SU-DHL-6 (cell line): Measurements from ENCODE around the gene ANTXR2.
"Not testable (repeated sequence)": the region's sequence is repeated elsewhere in the genome, so short reads cannot be mapped to it uniquely, and the experiment has no call there.

Source experiments
- H2AFZ ChIP-seq: fragments of 200-600 bp; sonication (generic); 2 replicates; pipeline ENCODE4 v1.6.1; 2014; ENCODE audit warnings: low read depth, mild to moderate bottlenecking, moderate library complexity, mixed read lengths, antibody characterized with exemption, low read length; ENCODE audit not compliant: severe bottlenecking
- H3F3A ChIP-seq: fragments of 200-600 bp; shearing (Covaris generic); 2 replicates; pipeline ENCODE4 v1.6.0; 2016; ENCODE audit warnings: antibody characterized with exemption, mild to moderate bottlenecking; ENCODE audit not compliant: insufficient read depth
- H3K27ac ChIP-seq: fragments of 200-600 bp; sonication (generic); 2 replicates; pipeline ENCODE4 v1.5.1; 2016; ENCODE audit warnings: low read depth, mild to moderate bottlenecking, low read length, moderate library complexity, mixed read lengths
- H3K27me3 ChIP-seq: fragments of 200-600 bp; sonication (generic), shearing (Covaris generic); 2 replicates; pipeline ENCODE4 v1.6.0; 2014; ENCODE audit warnings: mild to moderate bottlenecking, low read length
- H3K36me3 ChIP-seq: fragments of 200-600 bp; sonication (generic); 2 replicates; pipeline ENCODE4 v1.6.1; 2014; ENCODE audit warnings: mild to moderate bottlenecking, low read length, mixed read lengths
- H3K4me2 ChIP-seq: fragments of 300-600, 200-600 bp; shearing (Covaris generic), sonication (generic); 2 replicates; pipeline ENCODE4 v1.6.0; 2014; ENCODE audit warnings: low read length, low read depth, mild to moderate bottlenecking; ENCODE audit not compliant: poor library complexity, severe bottlenecking
- H3K4me3 ChIP-seq: fragments of 200-600 bp; sonication (generic); 2 replicates; pipeline ENCODE4 v1.5.1; 2014; ENCODE audit warnings: antibody characterized with exemption, low read length, mild to moderate bottlenecking, mixed read lengths; ENCODE audit not compliant: insufficient read depth, poor library complexity, severe bottlenecking
- H3K79me2 ChIP-seq: fragments of 200-600 bp; sonication (generic); 2 replicates; pipeline ENCODE4 v1.6.1; 2014; ENCODE audit warnings: mild to moderate bottlenecking, low read length, moderate library complexity; ENCODE audit not compliant: insufficient read depth
- H3K9ac ChIP-seq: fragments of 200-600 bp; sonication (generic); 2 replicates; pipeline ENCODE4 v1.7.0; 2014; ENCODE audit warnings: mild to moderate bottlenecking, low read length
- H3K9me2 ChIP-seq: fragments of 200-600 bp; sonication (generic); replicated peaks from 2 replicates; pipeline ENCODE4 v1.6.1; 2014; ENCODE audit warnings: low read length; ENCODE audit not compliant: insufficient read depth
- H3K9me3 ChIP-seq: fragments of 200-600 bp; sonication (generic); 2 replicates; pipeline ENCODE4 v1.6.1; 2014; ENCODE audit warnings: low read length, mixed read lengths; ENCODE audit not compliant: insufficient read depth
- H4K20me1 ChIP-seq: fragments of 200-600 bp; sonication (generic); 2 replicates; pipeline ENCODE4 v1.6.1; 2014; ENCODE audit warnings: low read depth, mild to moderate bottlenecking, antibody characterized with exemption, low read length, moderate library complexity, mixed read lengths
- EZH2phosphoT487 ChIP-seq: fragments of 200-600 bp; sonication (generic), shearing (Covaris generic); conservative IDR thresholded peaks from 2 replicates; pipeline ENCODE4 v1.6.1; 2018; ENCODE audit warnings: mild to moderate bottlenecking, antibody characterized with exemption, low read length, moderate library complexity, mixed read lengths
- TF ChIP-seq, protein P1 (sequence below): fragments of 200-600 bp; sonication (generic); IDR thresholded peaks from one replicate; pipeline ENCODE4 v1.5.1; 2017; ENCODE audit warnings: antibody characterized with exemption, mild to moderate bottlenecking, low read length, moderate library complexity; ENCODE audit not compliant: insufficient read depth, poor library complexity, severe bottlenecking

The ANTXR2 gene

DNA sequence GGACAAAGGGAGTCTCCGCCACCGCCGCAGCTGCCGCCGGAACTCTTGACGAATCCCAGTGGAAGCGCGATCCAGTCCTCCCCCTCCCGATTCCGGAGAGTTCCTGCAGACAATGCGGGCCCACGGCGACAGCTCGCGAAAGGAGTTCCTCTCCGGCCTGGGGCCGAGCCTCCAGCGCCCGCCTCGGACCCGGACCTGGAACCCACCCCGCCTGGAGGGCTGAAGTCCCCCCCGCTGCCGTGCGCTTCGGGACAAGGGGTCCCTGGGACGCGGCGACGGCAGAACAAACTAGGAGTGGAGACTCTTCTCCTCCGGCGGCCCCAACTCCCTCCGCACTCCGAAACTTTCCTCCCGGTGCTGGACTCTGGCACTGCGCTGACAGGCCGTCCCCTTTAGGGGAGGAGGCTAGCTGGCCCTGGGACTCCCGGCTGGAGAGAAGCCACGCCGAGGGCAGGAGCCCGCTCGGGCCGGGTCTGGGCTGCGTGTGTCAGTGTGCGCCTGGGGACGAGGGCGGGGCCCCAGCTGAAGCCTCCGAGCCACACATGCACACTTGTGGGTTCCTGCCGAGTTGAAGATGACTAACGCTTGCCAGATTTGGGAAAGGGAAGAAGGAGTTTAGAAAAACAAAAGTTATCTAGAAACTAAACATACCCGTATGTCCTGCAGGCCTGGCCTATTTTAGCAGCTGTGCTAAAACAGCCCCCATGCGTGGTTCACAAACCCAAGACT is at the start of gene ANTXR2:
Gene ANTXR2, minus strand, starts transcription at position 486 of the 729 bp plus-strand sequence. CDS start 669 bp downstream, outside the sequence.
- Histone ChIP-seq H3K79me2 (no peaks in the 10 kb centered on the region), H3K27ac (peak within 1 kb of the TSS; percentile 60), H2AFZ (peak within 1 kb of the TSS; percentile 89)

GRCh38 chr4:80121815-80122214 is 48.8 kb upstream of the ANTXR2 start:
- not testable (repeated sequence) for H3K27me3 ChIP-seq, H3K4me2 ChIP-seq, H2AFZ ChIP-seq, H3K9me2 ChIP-seq, H4K20me1 ChIP-seq, H3K27ac ChIP-seq, H3K9me3 ChIP-seq, H3K36me3 ChIP-seq, H3F3A ChIP-seq, H3K4me3 ChIP-seq, H3K9ac ChIP-seq, H3K79me2 ChIP-seq

More for the DNA sequence above, at the start of gene ANTXR2:
- Histone ChIP-seq H3K4me3 (peak within 1 kb of the TSS; percentile 60), H3K4me2 (peak within 1 kb of the TSS; percentile 82), H3F3A (peaks cover 4% of the 10 kb centered on the region; the same call in 1 of the 2 replicates), H3K27me3 (no peaks in the 10 kb centered on the region), H4K20me1 (no peaks in the 10 kb centered on the region), H3K9me3 (no peaks in the 10 kb centered on the region), H3K36me3 (no peaks in the 10 kb centered on the region), H3K9me2 (no peaks in the 10 kb centered on the region), H3K9ac (peak within 1 kb of the TSS; percentile 63)
- TF ChIP-seq, protein P1, sequence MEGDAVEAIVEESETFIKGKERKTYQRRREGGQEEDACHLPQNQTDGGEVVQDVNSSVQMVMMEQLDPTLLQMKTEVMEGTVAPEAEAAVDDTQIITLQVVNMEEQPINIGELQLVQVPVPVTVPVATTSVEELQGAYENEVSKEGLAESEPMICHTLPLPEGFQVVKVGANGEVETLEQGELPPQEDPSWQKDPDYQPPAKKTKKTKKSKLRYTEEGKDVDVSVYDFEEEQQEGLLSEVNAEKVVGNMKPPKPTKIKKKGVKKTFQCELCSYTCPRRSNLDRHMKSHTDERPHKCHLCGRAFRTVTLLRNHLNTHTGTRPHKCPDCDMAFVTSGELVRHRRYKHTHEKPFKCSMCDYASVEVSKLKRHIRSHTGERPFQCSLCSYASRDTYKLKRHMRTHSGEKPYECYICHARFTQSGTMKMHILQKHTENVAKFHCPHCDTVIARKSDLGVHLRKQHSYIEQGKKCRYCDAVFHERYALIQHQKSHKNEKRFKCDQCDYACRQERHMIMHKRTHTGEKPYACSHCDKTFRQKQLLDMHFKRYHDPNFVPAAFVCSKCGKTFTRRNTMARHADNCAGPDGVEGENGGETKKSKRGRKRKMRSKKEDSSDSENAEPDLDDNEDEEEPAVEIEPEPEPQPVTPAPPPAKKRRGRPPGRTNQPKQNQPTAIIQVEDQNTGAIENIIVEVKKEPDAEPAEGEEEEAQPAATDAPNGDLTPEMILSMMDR = no peak
- TF ChIP-seq EZH2phosphoT487 = no peak

GRCh38 chr4:80119620-80120019 is 46.6 kb upstream of the ANTXR2 start:
- H2AFZ ChIP-seq, H3K27me3 ChIP-seq, H3K27ac ChIP-seq, H3K9ac ChIP-seq, H3K9me3 ChIP-seq, H3K4me3 ChIP-seq, H3K4me2 ChIP-seq, H3F3A ChIP-seq, H4K20me1 ChIP-seq, H3K9me2 ChIP-seq, H3K36me3 ChIP-seq, H3K79me2 ChIP-seq: not testable (repeated sequence)

GRCh38 chr4:80116516-80116915 is 43.5 kb upstream of the ANTXR2 start:
- Histone ChIP-seq H2AFZ (no peak overlapping the region), H3K79me2 (no peaks in the 10 kb centered on the region), H3K36me3 (no peaks in the 10 kb centered on the region), H4K20me1 (no peaks in the 10 kb centered on the region), H3K9ac (no peak overlapping the region), H3K27ac (no peak overlapping the region), H3K9me2 (no peaks in the 10 kb centered on the region), H3F3A (no peaks in the 10 kb centered on the region), H3K27me3 (no peaks in the 10 kb centered on the region), H3K9me3 (no peaks in the 10 kb centered on the region), H3K4me3 (no peak overlapping the region), H3K4me2 (no peak overlapping the region)
- TF ChIP-seq, protein P1 = no peak
- no peak for TF ChIP-seq EZH2phosphoT487
